Adipose tissue (tissue), 3 donors: ENCODE data around the gene RIPK3. TPM values are rescaled to one million over a fixed set of nuclear protein-coding genes. Genes with fewer than 3 reads are reported as not detected.
A peak's percentile ranks its signal among the peaks of the same experiment; 100 is the strongest.

Experiments
- H3K27ac ChIP-seq: one replicate; pipeline ENCODE4 v1.5.1; 2013; ENCODE audit warnings: low read depth, low read length
- WGBS, 3 donors: extraction: QIAGEN DNeasy Blood & Tissue Kit; methylation state at CpG; one replicate each; pipeline ENCODE4 v1.1.7; 2013; 5-methylcytosine and 5-hydroxymethylcytosine counted together
- polyA plus RNA-seq, 3 donors: library from polyadenylated mRNA; stranded (reverse); fragments of 200-250 nt; gene quantifications; one replicate each; pipeline ENCODE4 v1.2.3, GENCODE V29; 2013
- donor health status: healthy with polysubstance abuse.
- donor health status: Bipolar disorder and iron deficiency.
- donor health status: healthy.

Gene RIPK3
- polyA plus RNA-seq, 3 donors: 7.2 to 15.0 (median 8.4) TPM

DNA sequence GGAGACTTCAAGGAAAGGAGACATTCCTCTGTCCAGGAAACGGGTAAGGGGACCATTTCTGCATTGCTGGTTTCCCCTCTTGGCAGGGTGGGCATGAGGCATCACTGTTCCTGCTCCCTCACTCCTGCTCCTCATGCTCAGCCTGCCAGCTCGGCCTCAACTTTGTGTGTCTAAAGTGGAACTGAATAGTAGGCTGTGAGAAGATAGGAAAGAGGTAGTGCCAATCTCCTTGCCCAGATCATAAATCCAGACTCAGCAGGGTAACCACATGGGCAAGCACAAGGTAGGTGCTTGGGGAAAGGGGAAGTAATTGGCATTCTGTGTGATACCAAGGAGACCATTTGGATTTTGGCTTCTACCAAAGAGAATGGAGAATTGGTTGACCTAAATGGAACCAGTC lies 25.9 kb downstream of the RIPK3 start:
- H3K27ac ChIP-seq: no peak overlapping the region
- WGBS, 3 donors: 52 to 76% (median 60%) methylated on average over 2 of the region's 2 CpGs

DNA sequence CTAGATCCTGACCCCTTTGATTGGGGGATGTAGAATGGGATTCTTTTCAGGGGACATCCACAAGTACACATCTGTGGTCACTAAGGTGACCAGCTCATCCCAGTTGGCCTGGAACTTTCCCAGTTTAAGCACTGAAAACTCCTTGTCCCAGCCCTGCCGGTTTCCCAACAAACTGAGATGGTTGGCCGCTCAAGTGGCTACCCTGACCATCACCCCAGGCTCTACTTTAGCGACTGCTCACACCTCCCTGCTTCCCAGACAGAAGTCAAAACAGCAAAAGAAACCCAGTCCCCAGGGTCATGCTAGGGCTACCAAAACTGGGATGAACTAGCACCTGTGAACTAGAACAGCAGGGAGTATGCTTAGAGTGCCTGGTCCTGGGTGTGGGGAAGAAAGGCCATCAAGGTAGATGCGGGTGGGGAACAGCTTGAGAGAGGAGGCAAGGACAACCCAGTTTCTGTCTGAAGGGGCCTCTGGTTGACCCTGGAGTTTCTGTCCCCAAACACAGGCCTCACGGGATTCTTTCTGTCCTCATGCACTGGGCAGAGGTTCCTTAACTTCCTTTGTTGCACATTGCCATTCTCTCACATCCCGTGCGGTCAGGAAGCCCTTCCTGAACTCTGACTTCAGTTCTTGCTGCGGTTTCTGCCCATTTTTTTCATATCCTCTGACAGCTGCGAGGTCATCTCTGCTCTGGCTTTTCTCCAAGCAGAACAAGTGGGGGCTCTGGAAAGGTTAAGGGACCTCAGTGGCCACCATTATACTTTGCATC lies 26.9 kb downstream of the RIPK3 start:
- 34 to 70% (median 42%) methylated on average over 9 of the region's 9 CpGs for WGBS, 3 donors
- peak overlapping the region; percentile 31 for H3K27ac ChIP-seq

DNA sequence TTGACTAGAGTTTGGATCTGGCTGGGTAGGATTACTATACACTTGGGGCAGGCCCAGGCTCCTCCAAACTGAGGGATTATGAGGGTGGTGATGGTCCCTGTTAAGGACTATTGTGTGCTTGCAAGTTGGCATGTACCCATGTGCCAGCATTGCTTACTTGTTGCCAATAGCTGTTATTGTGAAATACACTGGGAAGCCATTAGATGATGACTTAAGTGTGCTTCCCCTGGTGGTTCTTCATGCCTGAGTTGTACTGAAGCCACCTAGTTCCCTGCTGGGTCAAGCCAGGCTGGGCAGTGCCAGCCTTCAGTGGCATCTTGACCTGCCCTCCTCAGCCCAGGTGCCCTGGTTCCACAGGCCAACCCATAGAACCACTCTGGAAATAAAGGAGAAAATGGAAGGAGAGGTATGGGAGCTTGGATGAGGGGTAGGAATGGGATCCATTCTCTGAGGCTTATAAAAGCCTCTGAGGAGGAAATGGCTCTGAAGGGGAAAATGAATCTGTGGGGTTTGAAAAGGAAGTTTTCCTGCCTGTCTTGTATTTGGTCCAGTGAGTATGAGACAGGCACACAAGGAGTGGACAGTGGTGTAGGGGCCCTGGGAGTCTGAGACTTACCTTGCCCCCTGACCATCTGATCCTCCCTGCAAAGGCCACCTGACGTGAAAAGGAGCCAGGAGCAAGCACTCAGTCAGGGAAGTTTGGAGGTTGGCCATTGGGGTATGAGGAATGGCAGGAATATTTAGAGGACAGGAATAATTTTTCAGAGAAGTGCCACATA lies 27.8 kb downstream of the RIPK3 start:
- 67 to 83% (median 75%) methylated on average over 1 of the region's 1 CpG for WGBS, 3 donors
- peak overlapping the region; percentile 52 for H3K27ac ChIP-seq

DNA sequence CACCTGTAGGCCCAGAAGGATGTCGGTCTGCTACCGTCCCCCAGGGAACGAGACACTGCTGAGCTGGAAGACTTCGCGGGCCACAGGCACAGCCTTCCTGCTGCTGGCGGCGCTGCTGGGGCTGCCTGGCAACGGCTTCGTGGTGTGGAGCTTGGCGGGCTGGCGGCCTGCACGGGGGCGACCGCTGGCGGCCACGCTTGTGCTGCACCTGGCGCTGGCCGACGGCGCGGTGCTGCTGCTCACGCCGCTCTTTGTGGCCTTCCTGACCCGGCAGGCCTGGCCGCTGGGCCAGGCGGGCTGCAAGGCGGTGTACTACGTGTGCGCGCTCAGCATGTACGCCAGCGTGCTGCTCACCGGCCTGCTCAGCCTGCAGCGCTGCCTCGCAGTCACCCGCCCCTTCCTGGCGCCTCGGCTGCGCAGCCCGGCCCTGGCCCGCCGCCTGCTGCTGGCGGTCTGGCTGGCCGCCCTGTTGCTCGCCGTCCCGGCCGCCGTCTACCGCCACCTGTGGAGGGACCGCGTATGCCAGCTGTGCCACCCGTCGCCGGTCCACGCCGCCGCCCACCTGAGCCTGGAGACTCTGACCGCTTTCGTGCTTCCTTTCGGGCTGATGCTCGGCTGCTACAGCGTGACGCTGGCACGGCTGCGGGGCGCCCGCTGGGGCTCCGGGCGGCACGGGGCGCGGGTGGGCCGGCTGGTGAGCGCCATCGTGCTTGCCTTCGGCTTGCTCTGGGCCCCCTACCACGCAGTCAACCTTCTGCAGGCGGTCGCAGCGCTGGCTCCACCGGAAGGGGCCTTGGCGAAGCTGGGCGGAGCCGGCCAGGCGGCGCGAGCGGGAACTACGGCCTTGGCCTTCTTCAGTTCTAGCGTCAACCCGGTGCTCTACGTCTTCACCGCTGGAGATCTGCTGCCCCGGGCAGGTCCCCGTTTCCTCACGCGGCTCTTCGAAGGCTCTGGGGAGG lies 28.9 kb downstream of the RIPK3 start, which contains the start of gene LTB4R:
Gene LTB4R, plus strand, starts transcription at position 857 of the 959 bp plus-strand sequence. CDS start 4,150 bp downstream, outside the sequence.
- peak within 1 kb of the TSS; percentile 52 for H3K27ac ChIP-seq
- WGBS, 3 donors: 2 to 15% (median 5%) methylated on average over 90 to 99 of the region's 99 CpGs

DNA sequence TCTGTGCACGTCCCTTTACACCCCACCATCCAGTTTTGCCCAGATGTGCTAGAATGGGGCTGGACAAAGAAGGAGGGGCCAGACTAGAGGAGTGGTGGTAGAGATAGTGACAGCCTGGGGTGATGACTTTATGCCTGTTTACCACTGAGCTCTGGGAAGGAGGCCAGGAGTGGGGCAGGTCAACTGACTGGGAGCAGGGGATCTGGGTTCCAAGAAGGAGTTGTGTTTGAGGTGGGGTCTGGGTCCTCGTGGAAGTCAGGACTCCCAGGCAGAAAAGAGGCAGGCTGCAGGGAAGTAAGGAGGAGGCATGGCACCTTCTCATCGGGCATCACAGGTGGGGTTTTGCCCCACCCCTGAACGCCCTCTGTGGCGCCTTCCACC lies 29.5 kb downstream of the RIPK3 start:
- H3K27ac ChIP-seq: no peak overlapping the region
- WGBS, 3 donors: 18 to 26% (median 20%) methylated on average over 5 of the region's 5 CpGs

DNA sequence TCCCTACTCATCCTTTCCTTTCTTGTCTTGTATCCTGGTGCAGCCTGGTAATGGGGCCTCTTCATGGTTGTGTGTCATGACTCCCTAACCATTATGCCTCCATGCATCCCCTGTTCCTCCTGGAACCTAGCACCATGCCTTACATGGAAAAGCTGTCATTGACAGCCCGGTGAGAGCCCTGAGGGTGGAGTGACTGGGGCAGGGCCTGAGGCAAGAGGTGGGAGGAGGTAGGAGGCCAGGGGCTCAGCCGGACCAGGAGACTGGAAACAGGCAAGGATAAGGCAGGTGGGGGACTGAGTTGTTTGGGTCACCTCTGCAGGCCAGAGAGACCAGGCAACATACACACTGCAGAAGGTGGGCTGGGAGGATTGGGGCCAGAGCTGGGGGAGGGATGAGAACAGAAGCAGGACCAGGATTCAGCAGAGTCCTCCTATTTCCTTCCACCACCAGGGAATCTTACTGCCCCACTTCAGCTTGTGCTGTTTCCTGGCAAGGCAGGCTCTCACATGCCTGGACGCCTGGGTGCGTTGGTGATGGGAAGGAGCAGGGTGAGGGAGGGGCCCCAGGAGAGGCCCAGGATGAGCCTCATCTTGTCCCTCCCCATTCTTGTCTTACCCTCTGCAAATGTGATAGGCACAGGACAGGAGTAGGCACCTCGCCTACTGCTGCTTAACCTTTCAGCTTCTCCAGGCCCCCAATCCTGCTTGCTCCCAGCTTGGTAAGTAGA lies 30.1 kb downstream of the RIPK3 start, which contains the start of gene LTB4R2:
Gene LTB4R2, plus strand, starts transcription at position 603 of the 727 bp plus-strand sequence. CDS start 525 bp downstream, outside the sequence.
- no peak within 1 kb of the TSS for H3K27ac ChIP-seq
- 69 to 84% (median 73%) methylated on average over 5 of the region's 5 CpGs for WGBS, 3 donors

DNA sequence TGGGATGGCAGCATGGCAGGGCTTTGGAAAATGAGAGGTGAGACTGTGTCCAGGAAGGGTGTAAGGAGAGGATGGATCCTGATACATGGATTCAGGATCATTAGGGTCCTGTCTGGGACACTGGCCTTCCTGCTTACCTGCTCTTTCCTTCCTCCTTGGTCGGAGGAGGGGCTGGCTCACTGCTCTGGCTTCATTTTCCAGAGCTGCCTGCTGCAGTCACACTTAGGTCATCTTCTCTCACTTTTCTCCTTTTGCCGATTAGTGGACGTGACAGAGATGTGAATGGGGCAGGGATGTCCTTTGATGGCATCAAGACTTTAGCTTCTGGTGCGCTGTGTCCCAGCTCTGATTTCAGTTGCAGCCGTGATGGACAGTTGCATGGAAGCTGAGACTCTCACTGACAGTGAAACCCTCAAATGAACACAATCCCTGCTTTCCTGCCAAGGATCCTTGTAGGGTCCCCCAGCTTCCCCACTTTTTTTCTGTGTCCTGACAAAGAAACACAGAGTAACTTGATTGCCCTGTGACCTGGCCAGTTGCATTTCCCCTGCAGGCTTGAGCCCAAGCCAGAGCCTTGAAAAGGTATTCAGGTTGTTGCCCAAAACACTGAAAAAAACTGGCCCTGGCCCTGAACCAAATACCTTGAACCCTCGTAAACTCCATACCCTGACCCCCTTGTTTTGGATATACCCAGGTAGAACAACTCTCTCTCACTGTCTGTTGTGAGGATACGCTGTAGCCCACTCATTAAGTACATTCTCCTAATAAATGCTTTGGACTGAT lies 31.3 kb downstream of the RIPK3 start:
- no peak overlapping the region for H3K27ac ChIP-seq
- WGBS, 3 donors: 77 to 82% (median 80%) methylated on average over 7 of the region's 7 CpGs

DNA sequence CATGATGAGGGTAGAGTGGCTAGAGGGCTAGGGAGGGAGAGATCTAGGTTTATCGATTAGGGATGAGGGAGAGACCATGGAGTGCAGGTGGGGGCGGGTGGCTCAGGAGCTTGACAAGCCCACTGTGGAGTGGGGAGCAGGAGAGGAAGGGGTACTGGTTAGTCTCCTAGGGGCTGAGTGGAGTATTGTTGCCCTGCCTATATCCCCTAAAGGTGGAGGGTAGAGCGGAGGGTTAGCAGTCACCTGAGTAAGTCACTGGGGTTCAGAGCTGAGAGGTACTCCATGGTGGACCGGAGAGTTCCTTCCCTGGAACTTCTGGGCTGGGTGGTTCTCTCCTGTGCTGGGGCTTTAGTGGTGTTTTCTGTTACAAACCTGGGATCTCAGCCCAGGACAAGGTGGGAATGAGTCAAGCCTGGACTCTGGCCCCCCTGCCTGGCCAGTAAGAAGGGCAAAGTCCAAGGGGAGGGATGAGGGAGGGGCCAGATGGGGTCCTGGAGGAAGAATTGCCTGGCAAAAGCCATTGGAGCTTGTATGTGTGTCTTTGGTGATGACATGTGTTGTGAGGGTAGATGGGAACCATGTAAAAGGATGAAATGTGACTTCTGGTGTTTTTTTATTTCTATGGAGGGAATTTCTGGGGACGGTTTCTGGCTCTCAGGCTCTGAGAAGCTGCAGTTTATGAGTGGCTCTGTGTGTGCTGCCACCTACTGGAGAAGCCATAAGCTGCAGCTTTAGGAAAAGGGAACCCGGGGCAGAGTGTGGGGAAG lies 32.0 kb downstream of the RIPK3 start, which contains the start of gene CIDEB:
Gene CIDEB, minus strand, starts transcription at position 403 of the 767 bp plus-strand sequence. Its CDS starts 119 bp downstream, at position 284.
- WGBS, 3 donors: 41 to 60% (median 60%) methylated on average over 6 of the region's 6 CpGs
- no peak within 1 kb of the TSS for H3K27ac ChIP-seq

DNA sequence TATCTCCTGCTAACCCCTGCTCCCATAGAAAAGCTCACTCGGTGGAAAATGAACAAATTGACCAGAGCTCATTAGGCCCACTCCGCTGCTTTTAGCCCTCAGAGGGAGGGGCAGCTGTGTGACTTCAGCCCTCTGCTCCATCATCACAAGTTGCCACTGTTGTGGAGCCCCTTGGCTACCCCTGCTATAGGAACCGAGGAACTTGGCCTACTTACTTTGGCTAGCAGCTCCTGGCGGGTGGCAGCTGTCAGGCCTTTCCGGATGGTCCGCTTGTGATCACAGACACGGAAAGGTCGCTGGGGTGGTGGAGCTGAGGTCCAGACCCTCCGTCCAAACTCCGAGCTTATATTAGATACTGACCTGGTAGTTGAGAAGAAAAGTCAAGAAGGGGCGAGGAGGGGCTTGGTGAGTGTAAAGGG lies 32.6 kb downstream of the RIPK3 start:
- no peak overlapping the region for H3K27ac ChIP-seq
- WGBS, 3 donors: 73 to 86% (median 83%) methylated on average over 11 of the region's 11 CpGs

DNA sequence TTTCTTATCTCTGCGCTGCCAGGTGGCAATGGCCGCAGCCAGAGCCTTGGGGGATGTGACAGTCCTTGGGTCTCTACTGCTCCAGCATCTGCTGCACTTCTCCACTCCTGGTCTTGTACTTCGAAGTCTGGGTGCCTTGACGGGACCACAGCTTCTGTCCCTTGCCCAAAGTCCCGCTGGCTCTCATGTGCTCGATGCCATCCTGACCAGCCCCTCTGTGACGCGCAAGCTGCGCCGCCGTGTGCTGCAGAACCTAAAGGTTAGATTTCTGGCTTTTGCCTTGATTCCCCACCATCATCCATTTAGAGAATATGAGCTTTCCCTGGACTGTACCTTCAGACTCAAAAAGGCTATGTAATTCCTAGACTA lies 35.8 kb downstream of the RIPK3 start:
- 95 to 99% (median 96%) methylated on average over 11 of the region's 11 CpGs for WGBS, 3 donors

DNA sequence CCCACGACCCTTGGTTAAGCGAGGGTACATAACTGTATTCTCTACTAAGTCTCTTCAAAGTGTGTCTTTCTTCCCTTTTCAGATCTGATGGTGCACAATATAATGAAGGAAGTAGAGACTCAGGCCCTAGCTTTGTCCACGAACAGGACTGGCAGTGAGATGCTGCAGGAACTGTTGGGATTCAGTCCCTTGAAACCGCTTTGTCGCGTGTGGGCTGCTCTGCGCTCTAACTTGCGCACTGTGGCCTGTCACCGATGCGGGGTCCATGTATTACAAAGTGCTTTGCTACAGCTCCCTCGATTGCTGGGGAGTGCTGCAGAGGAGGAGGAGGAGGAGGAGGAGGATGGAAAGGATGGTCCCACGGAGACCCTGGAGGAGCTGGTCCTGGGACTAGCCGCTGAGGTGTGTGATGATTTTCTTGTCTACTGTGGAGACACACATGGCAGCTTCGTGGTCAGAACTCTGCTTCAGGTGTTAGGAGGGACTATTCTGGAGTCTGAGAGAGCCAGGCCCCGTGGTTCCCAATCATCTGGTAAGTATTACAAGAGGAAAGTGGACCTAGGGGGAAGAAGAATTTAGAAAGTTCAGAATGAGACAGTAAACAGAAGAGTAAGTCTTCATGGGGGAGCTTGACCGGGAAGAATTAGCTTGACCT lies 39.3 kb downstream of the RIPK3 start:
- WGBS, 3 donors: 25 to 33% (median 32%) methylated on average over 16 of the region's 16 CpGs
- peak overlapping the region; percentile 31 for H3K27ac ChIP-seq

More for the DNA sequence above, 35.8 kb downstream of the RIPK3 start:
- H3K27ac ChIP-seq: no peak overlapping the region

DNA sequence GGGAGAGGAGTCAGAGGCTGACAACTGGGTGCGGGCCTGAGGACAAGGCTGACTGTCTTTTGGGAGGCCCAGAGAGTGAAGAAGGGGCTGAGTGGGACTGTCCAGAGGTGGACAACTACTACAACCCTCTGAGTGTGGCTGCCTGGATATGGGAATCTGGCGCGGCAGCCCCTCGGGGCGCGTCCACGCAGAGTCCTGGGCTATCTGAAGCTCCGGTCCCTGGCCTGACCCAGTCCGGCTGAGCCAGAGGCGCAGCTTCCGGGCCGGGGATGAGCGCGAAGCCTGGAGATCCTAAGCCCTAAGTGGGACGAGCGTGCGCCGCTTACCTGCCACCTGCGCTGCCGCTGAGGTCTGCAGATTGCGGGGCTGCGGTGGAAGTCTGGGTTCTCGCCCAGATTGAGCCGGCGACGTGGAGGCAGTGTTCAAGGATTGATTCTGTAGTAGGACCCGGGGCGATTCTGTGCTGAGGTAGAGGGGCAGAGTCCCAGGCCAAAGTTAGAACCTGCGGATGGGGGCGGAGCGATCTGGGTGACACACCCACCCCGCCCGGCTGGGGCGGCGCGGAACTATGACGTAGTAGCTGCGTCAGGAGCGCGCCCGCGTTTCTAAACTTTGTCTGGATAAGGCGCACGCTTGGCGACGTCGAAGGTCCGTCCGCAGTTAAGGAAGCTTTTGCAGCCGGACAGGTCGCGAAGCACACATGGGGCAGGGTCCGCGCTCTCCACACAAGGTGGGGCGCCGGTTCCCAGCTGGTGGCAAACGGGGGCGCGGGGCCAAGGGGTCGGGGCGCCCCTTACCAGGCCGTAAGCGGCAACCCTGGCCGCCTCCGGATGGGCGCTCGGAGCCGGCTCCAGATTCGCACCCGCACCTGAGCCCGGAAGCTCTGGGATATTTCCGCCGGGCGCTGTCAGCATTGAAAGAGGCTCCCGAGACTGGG lies 40.3 kb downstream of the RIPK3 start, which contains the start of the genes DHRS1 and NOP9:
Gene DHRS1, minus strand, starts transcription at position 526 of the 937 bp plus-strand sequence. CDS start 674 bp downstream, outside the sequence.
Gene NOP9, plus strand, starts transcription at position 596 of the 937 bp plus-strand sequence. Its CDS starts 105 bp downstream, at position 701.
- 0 to 1% (median 0%) methylated on average over 71 to 75 of the region's 75 CpGs for whole genome bisulfite sequencing, 3 donors
- peak within 1 kb of the TSS; percentile 31 for H3K27ac ChIP-seq

DNA sequence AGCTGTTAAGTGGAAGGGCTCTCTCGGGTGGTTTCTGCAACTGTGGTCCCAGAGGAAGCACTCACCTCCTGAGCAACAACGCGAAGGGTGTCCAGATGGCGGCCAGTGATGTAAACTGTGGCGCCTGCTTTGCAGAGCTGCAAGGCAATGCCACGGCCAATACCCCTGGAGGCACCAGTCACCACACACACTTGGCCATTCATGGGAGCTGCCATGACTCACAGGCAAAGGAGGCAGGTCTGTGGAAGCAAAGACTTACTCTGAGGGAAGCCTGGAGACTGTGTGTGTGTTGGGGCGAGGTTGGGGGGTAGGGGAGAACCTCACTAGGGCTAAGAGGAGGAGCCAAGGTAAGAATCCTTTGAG lies 40.9 kb downstream of the RIPK3 start:
- 32 to 41% (median 41%) methylated on average over 7 of the region's 7 CpGs for WGBS, 3 donors
- H3K27ac ChIP-seq: no peak overlapping the region

DNA sequence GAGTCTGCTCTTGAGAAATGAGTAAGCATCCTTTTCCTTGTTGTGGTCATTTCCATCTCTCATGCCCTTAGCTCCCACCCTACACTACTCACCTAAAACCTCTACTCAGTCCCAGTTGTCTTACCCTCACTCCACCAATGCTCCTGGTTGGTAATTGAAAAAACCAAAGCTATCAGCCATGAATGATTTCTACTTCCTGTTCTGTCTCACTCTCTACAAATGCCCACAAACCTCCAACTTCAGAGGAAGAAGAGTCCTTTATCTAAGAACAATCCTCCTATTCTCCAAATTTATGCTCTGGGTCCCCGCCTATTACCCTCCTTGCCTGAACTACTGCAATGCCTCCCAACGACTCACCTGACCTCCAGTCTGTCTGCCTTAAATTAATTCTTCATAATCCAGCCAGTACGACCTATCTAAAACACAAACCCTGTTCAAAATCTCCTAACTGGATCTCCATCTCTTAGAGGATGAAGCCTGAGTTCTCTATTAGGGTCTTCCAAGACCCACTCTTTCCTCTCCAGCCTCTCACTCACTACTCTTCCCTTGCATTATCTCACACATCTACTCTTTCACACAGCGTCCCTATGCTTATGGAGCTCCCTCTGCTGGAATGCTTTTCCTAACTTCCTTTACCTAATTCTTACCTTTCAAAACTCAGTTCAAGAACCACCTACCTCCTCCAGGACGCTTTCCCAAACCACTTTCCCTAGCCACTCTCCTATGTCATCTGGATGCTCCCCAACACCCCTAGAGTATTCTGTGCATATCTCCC lies 42.4 kb downstream of the RIPK3 start:
- H3K27ac ChIP-seq: no peak overlapping the region
- 32 to 48% (median 42%) methylated on average over 5 of the region's 5 CpGs for WGBS, 3 donors
